DMS53 treated with DMSO at 0.1 percent for 48 hours (cell line): ENCODE measurements around the gene CEMIP2.
"Not testable (repeated sequence)": the region's sequence is repeated elsewhere in the genome, so short reads cannot be mapped to it uniquely, and the experiment has no call there.

Source experiments
- DNase-seq: peaks from one replicate; lab custom pipeline; 2025; ENCODE audit not compliant: unreplicated experiment; lab: John Stamatoyannopoulos, UW

The CEMIP2 gene

DNA sequence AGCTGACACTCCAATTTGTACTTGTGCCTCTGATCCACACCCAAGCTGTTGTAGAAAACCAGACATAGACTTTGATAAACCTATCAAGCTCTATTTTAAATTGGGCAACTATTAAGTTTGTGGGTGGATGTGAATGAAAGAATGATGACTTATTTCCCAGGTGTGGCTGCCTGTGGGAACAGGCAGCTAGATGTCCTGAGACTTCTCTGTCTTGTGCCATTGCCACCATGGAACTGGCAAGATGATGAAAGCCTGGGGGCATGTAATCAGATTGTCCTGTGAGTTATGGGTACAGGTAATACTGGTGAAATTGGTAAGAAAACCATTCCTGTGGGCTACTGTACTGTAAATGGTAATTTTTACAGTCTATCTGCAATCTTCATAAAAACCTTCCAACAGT lies 57.5 kb downstream of the CEMIP2 start:
- no peak for DNase-seq

DNA sequence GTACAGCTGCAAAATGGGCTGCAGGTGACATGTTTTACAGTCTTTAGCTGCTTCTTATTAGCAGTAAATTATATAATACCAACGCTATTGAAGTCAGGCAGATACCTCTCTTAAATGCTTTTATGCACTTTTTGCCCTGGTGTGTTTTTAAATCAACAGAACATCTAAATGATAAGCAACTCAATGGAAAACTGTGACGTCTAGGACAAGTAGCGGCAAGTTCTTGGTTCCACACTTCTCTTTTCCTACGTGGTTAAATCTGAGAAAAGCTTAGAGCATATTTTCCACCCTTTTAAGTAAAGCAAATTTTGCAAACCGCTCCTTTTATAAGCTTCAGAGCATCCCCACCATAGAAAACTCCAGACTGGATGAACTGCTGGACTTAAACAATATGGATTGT lies 58.1 kb downstream of the CEMIP2 start:
- no peak for DNase-seq

- no peak for DNase-seq
Measured at GRCh38 chr9:71709384-71709783, 58.9 kb downstream of the CEMIP2 start.

DNA sequence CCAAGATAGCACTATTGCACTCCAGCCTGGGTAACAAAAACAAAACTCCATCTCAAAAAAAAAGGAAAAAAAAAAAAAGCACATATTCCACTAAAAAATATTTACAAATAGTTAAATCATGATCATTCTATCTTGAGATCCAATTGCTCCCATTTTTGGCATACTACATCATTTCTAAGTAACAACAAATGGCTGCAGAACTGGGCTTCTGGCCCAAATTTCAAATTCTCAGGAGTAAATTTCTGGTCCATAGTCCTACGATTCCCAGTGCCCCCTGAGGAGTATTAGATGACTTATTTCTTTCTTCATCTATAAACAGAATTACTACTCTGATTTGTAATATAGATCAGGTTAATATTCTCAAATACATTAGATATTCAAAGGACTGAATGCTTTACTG lies 62.1 kb downstream of the CEMIP2 start:
- DNase-seq, result no peak

DNA sequence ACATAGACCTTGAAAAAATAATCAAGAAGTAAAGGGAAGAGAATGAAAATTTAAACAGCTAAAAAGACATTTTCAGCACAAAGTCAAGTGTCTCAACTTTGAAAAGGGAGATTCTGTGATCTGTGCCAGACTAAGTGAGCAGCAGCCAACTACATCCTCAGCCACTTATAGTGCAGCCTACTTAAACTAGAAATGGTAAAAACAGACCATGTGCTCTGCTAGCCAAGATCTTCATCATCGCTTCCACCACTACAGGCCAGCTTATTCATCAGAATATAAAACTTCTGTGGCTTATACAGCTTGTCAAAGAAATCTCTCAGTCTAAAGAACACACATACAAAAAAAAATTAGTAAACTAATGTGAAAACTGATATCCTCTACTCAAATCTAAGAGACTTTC lies 63.5 kb downstream of the CEMIP2 start:
- no peak for DNase-seq

DNA sequence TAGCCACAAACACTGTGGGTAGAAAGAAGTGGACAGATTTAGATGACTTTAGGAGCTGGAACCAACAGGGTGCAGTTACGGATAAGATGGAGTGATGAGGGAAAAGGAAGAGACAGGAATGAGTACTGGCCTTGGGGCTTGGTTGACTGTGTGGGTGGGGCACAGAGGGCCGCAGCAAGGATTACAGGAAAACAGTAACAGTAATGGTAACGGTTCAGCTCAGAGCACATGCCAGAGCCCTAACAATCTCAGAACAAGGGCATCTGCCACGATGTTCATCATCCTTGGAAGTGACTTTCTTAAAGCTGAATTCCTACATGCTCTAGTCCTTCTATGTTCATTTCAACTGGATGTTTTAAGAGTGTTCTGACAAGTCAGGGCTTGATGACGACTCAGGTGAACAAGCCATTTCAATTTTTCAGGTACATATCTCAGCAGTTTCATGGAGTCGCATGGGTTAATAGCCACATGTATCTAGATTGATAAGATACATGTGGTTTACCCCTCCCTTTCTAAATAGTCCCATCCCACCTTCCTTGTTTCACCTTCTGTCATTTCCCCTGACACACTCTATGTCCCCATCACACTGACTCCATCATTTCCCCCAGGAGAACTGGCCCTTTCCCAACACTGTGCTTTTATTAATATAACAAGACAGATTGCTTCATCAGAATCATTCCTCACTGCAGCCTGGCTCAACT lies 65.0 kb downstream of the CEMIP2 start:
- no peak for DNase-seq

DNA sequence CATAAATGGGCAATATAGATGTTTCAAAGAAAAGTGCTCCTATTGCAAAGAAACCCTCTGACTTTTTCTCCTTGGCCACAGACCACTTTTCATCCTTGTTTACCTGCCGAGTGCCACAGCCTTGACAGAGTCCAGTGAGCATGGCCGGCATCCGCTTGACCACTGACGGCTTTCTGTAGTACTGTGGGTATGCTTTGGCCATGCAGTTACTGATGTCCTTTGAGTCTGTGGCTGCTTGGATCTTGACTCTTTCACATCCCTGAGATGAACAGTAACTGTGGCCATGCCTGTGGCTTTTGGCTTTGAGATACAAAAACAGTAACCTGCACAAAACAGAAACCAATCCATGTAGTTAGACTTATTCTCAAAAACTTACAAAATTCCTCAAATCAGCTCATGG lies 70.4 kb downstream of the CEMIP2 start:
- no peak for DNase-seq

DNA sequence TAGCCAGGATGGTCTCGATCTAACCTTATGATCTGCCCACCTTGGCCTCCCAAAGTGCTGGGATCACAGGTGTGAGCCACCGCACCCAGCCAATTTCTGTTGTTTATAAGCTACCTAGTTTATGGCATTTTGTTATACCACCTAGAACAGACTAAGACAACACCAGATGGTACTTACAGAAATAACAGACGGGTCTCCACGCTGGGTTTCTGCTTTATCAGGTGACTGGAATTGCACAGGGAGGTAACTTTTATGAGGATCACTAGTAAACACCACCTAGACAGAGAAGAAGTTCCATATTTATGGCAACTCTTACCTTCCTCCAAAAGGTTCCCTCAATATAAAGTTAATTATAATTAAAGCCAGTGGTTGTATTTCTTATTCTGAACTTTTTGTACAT lies 74.0 kb downstream of the CEMIP2 start:
- no peak for DNase-seq

DNA sequence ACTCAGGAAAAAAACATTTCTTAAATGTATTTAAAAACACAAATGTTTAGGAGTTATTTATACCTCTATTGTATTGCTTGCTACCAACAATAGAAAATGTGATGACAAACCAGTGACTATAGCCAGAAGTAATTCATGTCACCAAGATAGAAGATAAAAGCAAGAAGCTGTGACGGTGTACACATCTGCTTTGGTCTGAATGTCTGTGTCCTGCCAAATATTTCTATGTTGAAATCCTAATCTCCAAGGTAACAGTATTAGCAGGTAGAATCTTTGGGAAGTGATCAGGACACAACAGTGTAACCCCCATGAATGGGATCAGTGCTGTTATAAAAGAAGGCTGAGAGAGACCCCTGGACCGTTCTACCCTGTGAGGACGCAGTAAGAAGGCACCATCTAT lies 74.7 kb downstream of the CEMIP2 start:
- DNase-seq, result no peak

- no peak for DNase-seq
Measured at GRCh38 chr9:71692337-71692736, 76.0 kb downstream of the CEMIP2 start.

GRCh38 chr9:71691576-71691975 lies 76.7 kb downstream of the CEMIP2 start:
- not testable (repeated sequence) for DNase-seq

GRCh38 chr9:71690689-71691435 lies 77.5 kb downstream of the CEMIP2 start:
- no peak for DNase-seq

DNA sequence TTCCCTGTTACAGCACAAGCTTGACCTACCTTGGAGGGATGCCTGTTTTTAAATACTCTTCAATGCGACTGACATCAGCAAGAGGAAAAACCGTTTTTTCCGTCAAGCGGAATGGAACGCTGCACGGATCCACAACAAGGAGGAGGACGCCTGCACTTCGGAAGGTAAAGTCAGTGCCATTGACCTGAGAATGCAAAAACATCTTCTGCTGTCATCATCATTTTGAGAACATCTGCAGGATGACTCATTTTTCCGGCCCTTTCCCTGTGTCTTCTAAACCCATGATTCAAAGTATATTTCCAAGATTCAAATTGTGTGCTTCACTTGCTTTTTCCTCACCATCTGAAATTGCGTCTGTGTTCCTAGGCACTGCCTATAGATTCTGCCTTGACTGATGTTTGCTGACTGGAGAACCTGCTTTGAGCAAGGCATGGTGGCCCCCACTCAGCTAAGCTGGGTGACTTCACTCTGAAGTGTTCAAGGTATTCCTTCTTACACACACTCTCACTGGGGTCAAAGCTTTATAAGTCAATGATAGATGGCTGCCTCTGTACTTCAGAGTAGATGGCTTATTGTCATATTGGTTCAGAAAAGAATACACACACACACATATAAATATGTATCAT lies 78.1 kb downstream of the CEMIP2 start:
- no peak for DNase-seq

- no peak for DNase-seq
Measured at GRCh38 chr9:71687676-71688075, 80.6 kb downstream of the CEMIP2 start.

DNA sequence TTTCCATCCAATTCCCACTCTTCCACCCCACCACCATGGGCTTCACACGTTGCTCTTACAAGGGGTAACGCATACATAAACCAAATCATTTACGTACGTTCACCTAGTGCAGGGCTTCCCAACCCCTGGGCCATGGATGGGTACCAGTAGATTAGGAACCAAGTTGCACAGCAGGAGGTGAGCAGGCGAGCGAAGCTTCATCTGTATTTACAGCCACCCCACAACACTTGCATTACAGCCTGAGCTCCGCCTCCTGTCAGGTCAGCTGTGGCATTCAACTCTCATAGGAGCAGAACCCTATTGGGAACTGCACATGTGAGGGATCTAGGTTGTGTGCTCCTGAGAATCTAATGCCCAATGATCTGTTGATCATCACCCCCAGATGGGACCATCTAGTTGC lies 82.3 kb downstream of the CEMIP2 start:
- DNase-seq, result no peak

- no peak for DNase-seq
Measured at GRCh38 chr9:71685394-71685793, 82.9 kb downstream of the CEMIP2 start.

DNA sequence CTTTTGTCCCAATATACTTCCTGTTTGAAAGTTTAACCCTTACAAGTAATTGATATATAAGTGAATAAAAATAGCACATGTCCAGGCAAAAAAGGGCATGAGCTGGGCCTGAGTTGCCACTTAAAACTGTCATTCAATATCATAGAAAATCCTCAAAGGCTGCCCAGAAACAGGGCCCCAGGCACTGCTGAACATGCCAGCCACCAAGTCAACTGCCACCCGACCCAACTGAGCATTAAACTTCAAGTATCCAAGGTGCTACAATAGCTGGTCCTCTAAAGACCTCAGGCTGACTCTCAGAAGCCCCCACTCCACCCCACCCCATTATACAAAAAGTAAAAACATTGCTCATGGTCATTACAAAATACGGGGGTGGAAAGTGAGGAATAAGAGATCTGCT lies 83.7 kb downstream of the CEMIP2 start:
- DNase-seq, result no peak

DNA sequence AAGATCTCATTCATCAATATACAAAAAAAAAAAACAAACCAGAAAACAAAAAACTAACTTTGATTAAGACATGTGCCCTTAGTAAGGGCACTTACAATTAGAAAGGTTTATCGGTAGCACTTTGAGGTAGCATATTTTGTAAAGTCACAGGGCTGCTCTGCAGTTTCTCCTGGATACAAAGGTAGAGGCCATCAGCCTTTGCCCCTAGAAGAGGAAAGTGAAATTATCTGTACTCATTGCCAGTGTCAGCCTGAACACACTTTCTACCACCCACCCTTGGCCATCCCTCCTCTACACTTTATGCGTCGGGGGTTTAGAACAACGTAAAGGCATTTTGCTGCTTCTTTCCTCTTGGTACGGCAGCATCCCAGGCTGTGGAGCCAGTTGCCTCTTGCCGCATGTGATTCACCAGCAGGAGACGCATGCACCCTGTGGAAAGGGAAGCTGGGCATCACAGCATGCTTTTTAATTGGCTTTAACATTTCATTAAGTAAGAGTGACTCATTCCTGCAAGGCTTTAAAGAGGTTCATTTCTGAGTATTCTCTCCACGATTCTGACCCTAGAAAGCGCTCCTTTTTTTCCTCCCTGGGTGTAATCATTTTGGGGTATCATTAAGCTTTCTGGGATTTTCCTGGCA lies 84.6 kb downstream of the CEMIP2 start:
- DNase-seq, result no peak

DNA sequence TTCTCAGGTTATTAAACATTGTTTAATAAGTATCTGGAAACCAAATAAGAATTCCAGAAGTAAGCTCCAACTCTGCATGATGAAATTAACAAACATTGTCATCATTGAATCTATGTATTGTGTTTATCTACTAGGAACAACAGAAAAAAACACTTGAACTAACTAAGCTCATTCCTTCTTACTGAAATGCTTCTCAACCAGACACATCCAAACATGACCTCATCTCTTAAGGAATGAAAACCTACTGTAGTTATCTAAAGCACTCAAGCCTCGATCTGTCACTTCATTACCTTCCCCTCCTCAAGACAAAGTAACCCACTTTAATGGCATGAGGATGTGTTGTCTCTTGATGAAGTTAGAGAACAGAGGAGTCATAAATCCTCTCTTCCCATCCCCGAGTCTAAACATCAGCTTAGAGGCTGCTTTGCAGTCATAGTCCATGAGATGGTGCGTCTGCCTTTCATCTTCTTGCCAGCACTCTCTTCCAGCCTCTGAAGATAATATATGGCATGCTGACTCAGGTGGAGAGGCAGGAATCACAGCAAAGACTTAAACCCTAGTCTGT lies 86.5 kb downstream of the CEMIP2 start:
- DNase-seq, result no peak

- DNase-seq, result no peak
Measured at GRCh38 chr9:71681104-71681707, 87.1 kb downstream of the CEMIP2 start.
